Neural cell (in vitro differentiated cells): Measurements from ENCODE around the gene C9orf57. TPM values are rescaled to one million over a fixed set of nuclear protein-coding genes. Genes with fewer than 3 reads are reported as not detected.

Source experiments
- H2AFZ ChIP-seq: fragments of 200-600, 300-800 bp; sonication (generic), shearing (Covaris generic); 2 replicates; pipeline ENCODE4 v1.6.0; 2014; ENCODE audit warnings: low read depth, mild to moderate bottlenecking, antibody characterized with exemption, low read length, moderate library complexity
- H3F3A ChIP-seq: fragments of 200-600 bp; shearing (Covaris generic); 2 replicates; pipeline ENCODE4 v1.6.1; 2016; ENCODE audit warnings: mild to moderate bottlenecking, moderate library complexity, mixed read lengths, antibody characterized with exemption, low read length; ENCODE audit not compliant: insufficient read depth, poor library complexity, severe bottlenecking
- H3K27ac ChIP-seq: fragments of 200-600, 300-800 bp; sonication (generic), shearing (Covaris generic); 2 replicates; pipeline ENCODE4 v1.5.1; 2014; ENCODE audit warnings: mild to moderate bottlenecking, low read length, moderate library complexity
- H3K27me3 ChIP-seq: fragments of 300-800, 200-600 bp; sonication (generic), shearing (Covaris generic); 2 replicates; pipeline ENCODE4 v1.6.0; 2014; ENCODE audit warnings: mild to moderate bottlenecking, low read depth, low read length, moderate library complexity; ENCODE audit not compliant: insufficient read depth
- H3K36me3 ChIP-seq: fragments of 300-800, 200-600 bp; sonication (generic), shearing (Covaris generic); 2 replicates; pipeline ENCODE4 v1.5.1; 2014; ENCODE audit warnings: mild to moderate bottlenecking, antibody characterized with exemption, low read length, moderate library complexity; ENCODE audit not compliant: insufficient read depth
- H3K4me2 ChIP-seq: fragments of 300-800, 200-600 bp; sonication (generic), shearing (Covaris generic); 2 replicates; pipeline ENCODE4 v1.6.0; 2014; ENCODE audit warnings: mild to moderate bottlenecking, low read length
- H3K4me3 ChIP-seq: fragments of 300-800, 200-600 bp; sonication (generic), shearing (Covaris generic); 2 replicates; pipeline ENCODE4 v1.5.1; 2014; ENCODE audit warnings: mild to moderate bottlenecking, low read length, moderate library complexity
- H3K79me2 ChIP-seq: fragments of 200-600 bp; shearing (Covaris generic); replicated peaks from 2 replicates; pipeline ENCODE4 v1.6.0; 2014; ENCODE audit warnings: mild to moderate bottlenecking, low read length, moderate library complexity; ENCODE audit not compliant: insufficient read depth
- H3K9ac ChIP-seq: fragments of 300-800, 200-600 bp; sonication (generic), shearing (Covaris generic); 2 replicates; pipeline ENCODE4 v1.6.1; 2016; ENCODE audit warnings: mild to moderate bottlenecking, low read length, mixed read lengths
- H3K9me2 ChIP-seq: fragments of 200-600 bp; shearing (Covaris generic); 2 replicates; pipeline ENCODE4 v1.6.1; 2016; ENCODE audit warnings: mild to moderate bottlenecking, low read length, mixed read lengths; ENCODE audit not compliant: insufficient read depth
- H3K9me3 ChIP-seq: fragments of 200-600, 300-800 bp; sonication (generic), shearing (Covaris generic); 2 replicates; pipeline ENCODE4 v1.6.1; 2016; ENCODE audit warnings: mild to moderate bottlenecking, mixed run types, low read length, moderate library complexity, mixed read lengths
- H4K20me1 ChIP-seq: fragments of 200-600 bp; shearing (Covaris generic); 2 replicates; pipeline ENCODE4 v1.6.1; 2016; ENCODE audit warnings: mild to moderate bottlenecking, mixed run types; ENCODE audit not compliant: insufficient read depth
- CTCF ChIP-seq: fragments of 450-650 bp; IDR thresholded peaks from 2 replicates; pipeline ENCODE4 v1.5.1; 2014; ENCODE audit warnings: antibody characterized with exemption, mild to moderate bottlenecking, moderate library complexity; ENCODE audit not compliant: poor library complexity, severe bottlenecking
- EP300 ChIP-seq: fragments of 450-650 bp; conservative IDR thresholded peaks from 2 replicates; pipeline ENCODE4 v1.6.1; 2014; ENCODE audit warnings: antibody characterized with exemption, mild to moderate bottlenecking, moderate library complexity; ENCODE audit not compliant: poor library complexity, severe bottlenecking
- EZH2 ChIP-seq: fragments of 200-600, 300-800 bp; shearing (Covaris generic), sonication (generic); IDR thresholded peaks from 2 replicates; pipeline ENCODE4 v1.6.1; 2014; ENCODE audit warnings: antibody characterized with exemption, low read length, borderline replicate concordance, mild to moderate bottlenecking; ENCODE audit not compliant: insufficient read depth, poor library complexity, severe bottlenecking
- MXI1 ChIP-seq: fragments of 450-650 bp; conservative IDR thresholded peaks from 2 replicates; pipeline ENCODE4 v1.6.1; 2014; ENCODE audit warnings: antibody characterized with exemption, mild to moderate bottlenecking; ENCODE audit not compliant: poor library complexity, severe bottlenecking
- POLR2AphosphoS5 ChIP-seq: IDR thresholded peaks from 2 replicates; pipeline ENCODE4 v1.6.1; 2012
- RAD21 ChIP-seq: fragments of 450-650 bp; conservative IDR thresholded peaks from 2 replicates; pipeline ENCODE4 v1.6.1; 2014; ENCODE audit warnings: antibody characterized with exemption, mild to moderate bottlenecking, moderate library complexity
- REST ChIP-seq: IDR thresholded peaks from 2 replicates; pipeline ENCODE4 v1.6.1; 2012; ENCODE audit warnings: borderline replicate concordance
- SMC3 ChIP-seq: fragments of 450-650 bp; conservative IDR thresholded peaks from 2 replicates; pipeline ENCODE4 v1.6.1; 2014; ENCODE audit warnings: antibody characterized with exemption, mild to moderate bottlenecking, moderate library complexity; ENCODE audit not compliant: poor library complexity
- TAF1 ChIP-seq: IDR thresholded peaks from 2 replicates; pipeline ENCODE4 v1.6.1; 2012; ENCODE audit warnings: low read depth
- polyA plus RNA-seq: library from polyadenylated mRNA; depleted of rRNA; stranded (reverse); fragments of >200 nt; gene quantifications from 2 replicates; pipeline ENCODE4 v1.2.3, GENCODE V29; 2014

Gene C9orf57
- polyA plus RNA-seq, 1 donor from 2014 or later, result not detected

GRCh38 chr9:72025906-72026305, 34.5 kb downstream of the C9orf57 start:
- Histone ChIP-seq H3K9me3 (no peaks in the 10 kb centered on the region), H3K27ac (no peak overlapping the region), H3K79me2 (no peaks in the 10 kb centered on the region), H3F3A (no peaks in the 10 kb centered on the region), H3K4me3 (no peak overlapping the region), H3K4me2 (no peak overlapping the region), H2AFZ (no peak overlapping the region), H3K9me2 (no peaks in the 10 kb centered on the region), H3K9ac (no peak overlapping the region), H4K20me1 (no peaks in the 10 kb centered on the region), H3K27me3 (no peaks in the 10 kb centered on the region), H3K36me3 (no peaks in the 10 kb centered on the region)
- TF ChIP-seq MXI1, result no peak
- no peak for TF ChIP-seq SMC3
- TF ChIP-seq TAF1, result no peak
- no peak for TF ChIP-seq EP300
- no peak for TF ChIP-seq POLR2AphosphoS5
- TF ChIP-seq REST, result no peak
- TF ChIP-seq EZH2, result no peak
- no peak for TF ChIP-seq RAD21
- TF ChIP-seq CTCF, result no peak

GRCh38 chr9:72023596-72023995, 36.8 kb downstream of the C9orf57 start:
- TF ChIP-seq REST (no peak), CTCF (no peak), RAD21 (no peak), TAF1 (no peak), MXI1 (no peak), POLR2AphosphoS5 (no peak), EZH2 (no peak), EP300 (no peak), SMC3 (no peak)
- no peaks in the 10 kb centered on the region for H3K36me3 ChIP-seq
- no peak overlapping the region for H3K4me2 ChIP-seq
- H3K9me2 ChIP-seq, result no peaks in the 10 kb centered on the region
- H3F3A ChIP-seq, result no peaks in the 10 kb centered on the region
- no peaks in the 10 kb centered on the region for H3K79me2 ChIP-seq
- H2AFZ ChIP-seq, result no peak overlapping the region
- no peaks in the 10 kb centered on the region for H3K27me3 ChIP-seq
- H3K9ac ChIP-seq, result no peak overlapping the region
- no peaks in the 10 kb centered on the region for H3K9me3 ChIP-seq
- no peaks in the 10 kb centered on the region for H4K20me1 ChIP-seq
- H3K27ac ChIP-seq, result no peak overlapping the region
- no peak overlapping the region for H3K4me3 ChIP-seq
